Raji (cell line): Measurements from ENCODE around the gene EXOC3L1.

Source experiments
- POLR2A ChIP-seq: IDR thresholded peaks from 2 replicates; pipeline ENCODE4 v1.6.1; 2011; ENCODE audit warnings: low read depth, low read length, control low read depth; ENCODE audit not compliant: insufficient read depth

Gene EXOC3L1

GRCh38 chr16:67207249-67208091 is 17.5 kb upstream of the EXOC3L1 start:
- TF ChIP-seq POLR2A = no peak; the same call in 1 of the 2 replicates

- TF ChIP-seq POLR2A = peak; percentile 28; the same call in 1 of the 2 replicates
Observed at GRCh38 chr16:67206838-67207248, 16.9 kb upstream of the EXOC3L1 start.

GRCh38 chr16:67206129-67206837 is 16.3 kb upstream of the EXOC3L1 start:
- no peak for TF ChIP-seq POLR2A

GRCh38 chr16:67204076-67204475 is 14.1 kb upstream of the EXOC3L1 start:
- no peak for TF ChIP-seq POLR2A

GRCh38 chr16:67202956-67203493 is 13.1 kb upstream of the EXOC3L1 start:
- no peak for TF ChIP-seq POLR2A

GRCh38 chr16:67202426-67202825 is 12.5 kb upstream of the EXOC3L1 start:
- TF ChIP-seq POLR2A = no peak

- no peak for TF ChIP-seq POLR2A
Observed at GRCh38 chr16:67201411-67202345, 11.7 kb upstream of the EXOC3L1 start.

GRCh38 chr16:67200491-67200890 is 10.6 kb upstream of the EXOC3L1 start:
- no peak for TF ChIP-seq POLR2A

- TF ChIP-seq POLR2A = no peak
Observed at GRCh38 chr16:67199808-67200198, 9.9 kb upstream of the EXOC3L1 start.

- TF ChIP-seq POLR2A = no peak
Observed at GRCh38 chr16:67199011-67199807, 9.3 kb upstream of the EXOC3L1 start, which contains the start of gene ELMO3. ELMO3 (plus strand) TSS chr16:67199131; CDS start chr16:67199327, 196 bp downstream.

GRCh38 chr16:67198238-67198734 is 8.3 kb upstream of the EXOC3L1 start:
- no peak for TF ChIP-seq POLR2A

GRCh38 chr16:67197704-67198103 is 7.8 kb upstream of the EXOC3L1 start:
- no peak for TF ChIP-seq POLR2A

- TF ChIP-seq POLR2A = no peak
Observed at GRCh38 chr16:67196881-67197280, 6.9 kb upstream of the EXOC3L1 start.

- TF ChIP-seq POLR2A = no peak
Observed at GRCh38 chr16:67195676-67196075, 5.7 kb upstream of the EXOC3L1 start.
